ENCODE data around the gene TAF11.
"Not testable (repeated sequence)": the region's sequence is repeated elsewhere in the genome, so short reads cannot be mapped to it uniquely, and the experiment has no call there.

TAF11 gene

GRCh38 chr6:34901930-34902329 is 14.1 kb upstream of the TAF11 start:
- no peak for DNase-seq

DNA sequence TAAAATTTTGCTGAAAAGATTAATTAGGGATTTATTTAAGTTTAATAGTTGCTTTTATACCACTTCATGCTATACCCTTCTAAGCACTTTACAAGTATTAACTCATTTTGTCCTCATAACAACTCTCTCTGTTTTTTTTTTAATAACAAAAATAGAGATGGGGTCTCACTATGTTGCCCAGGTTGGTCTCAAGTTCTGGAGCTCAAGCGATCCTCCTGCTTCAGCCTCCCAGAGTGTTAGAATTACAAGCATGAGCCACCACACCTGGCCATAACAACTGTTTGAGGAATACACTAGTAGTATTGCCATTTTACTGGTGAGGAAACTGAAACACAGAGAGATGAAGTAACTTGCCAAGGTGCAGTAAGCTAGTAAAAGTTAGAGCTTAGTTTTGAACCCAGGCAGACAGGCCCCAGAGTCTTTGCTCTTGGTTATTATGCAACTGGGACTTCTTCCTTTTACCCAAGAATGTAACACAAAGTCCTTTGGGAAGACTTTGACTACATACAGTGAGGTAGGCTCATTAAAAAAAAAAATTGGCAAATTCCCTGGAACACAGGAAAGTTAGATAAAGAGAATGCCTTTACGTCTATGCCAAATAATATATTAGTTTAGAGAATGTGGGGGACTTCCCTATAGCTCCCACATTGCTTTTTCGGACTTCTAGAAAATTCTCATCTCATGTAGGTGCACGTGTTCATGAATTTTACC is 12.6 kb upstream of the TAF11 start:
- no peak for DNase-seq

DNA sequence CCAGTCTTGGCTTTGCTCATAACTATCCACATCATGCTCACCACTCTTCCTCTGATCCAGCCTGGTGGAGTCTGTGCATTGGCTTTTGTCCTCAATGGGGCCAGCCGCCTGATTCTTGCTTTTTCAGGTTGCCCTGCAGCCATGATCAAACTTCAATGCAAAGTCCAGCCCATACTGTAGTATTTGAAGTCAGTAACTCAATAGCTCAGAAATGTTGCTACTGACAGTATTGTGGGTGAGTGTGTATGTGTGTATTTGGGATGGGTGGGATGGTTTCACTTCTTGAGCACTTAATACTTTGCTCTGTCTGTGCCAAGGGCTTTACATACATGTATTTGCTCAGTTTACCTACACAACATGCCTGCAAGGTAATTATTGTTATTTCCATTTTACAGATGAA is 11.9 kb upstream of the TAF11 start:
- DNase-seq, result not testable (repeated sequence)

DNA sequence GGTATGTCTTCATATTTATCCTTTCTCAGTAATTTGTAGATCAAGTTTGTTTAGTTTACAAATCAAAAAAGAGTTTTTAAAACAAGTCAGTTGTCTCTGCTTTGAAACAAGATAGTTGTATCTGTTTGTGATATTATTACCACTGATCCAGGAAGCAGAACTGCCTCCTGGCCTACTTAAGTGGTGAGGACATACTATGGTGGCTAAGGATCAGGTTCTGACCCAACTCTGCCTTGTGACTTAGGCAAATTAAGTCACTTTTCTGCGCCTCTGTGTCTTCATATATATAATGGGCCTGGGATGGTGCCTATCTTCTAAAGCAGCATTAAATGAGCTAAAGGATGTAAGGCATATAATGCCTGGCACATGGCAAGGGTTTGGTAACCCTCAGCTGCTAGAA is 9.9 kb upstream of the TAF11 start:
- DNase-seq, result no peak

DNA sequence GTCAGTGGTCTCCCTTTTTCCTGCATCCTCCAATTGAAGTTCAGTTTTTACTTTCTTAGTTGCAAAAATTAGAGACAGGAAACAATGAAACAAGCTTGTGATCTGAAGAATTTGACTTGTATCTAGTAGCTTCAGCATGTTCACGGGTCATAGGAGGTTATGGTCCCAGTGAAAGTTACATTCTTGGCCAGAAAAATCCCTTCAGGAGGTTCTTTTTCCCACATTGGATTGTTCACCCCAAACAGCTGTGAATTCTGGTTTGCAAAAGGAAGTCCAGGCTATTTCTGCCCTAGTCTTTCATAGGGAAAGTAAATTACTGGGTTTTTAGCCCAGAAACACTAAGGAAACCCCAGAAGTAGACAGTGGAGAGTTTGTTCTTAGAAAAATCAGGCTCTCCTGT is 9.3 kb upstream of the TAF11 start:
- DNase-seq, result no peak

- no peak for DNase-seq
These were observed 6.9 kb upstream of the TAF11 start for GRCh38 chr6:34894693-34895092.

- DNase-seq, result no peak
These were observed 3.5 kb upstream of the TAF11 start for GRCh38 chr6:34891296-34891695.

DNA sequence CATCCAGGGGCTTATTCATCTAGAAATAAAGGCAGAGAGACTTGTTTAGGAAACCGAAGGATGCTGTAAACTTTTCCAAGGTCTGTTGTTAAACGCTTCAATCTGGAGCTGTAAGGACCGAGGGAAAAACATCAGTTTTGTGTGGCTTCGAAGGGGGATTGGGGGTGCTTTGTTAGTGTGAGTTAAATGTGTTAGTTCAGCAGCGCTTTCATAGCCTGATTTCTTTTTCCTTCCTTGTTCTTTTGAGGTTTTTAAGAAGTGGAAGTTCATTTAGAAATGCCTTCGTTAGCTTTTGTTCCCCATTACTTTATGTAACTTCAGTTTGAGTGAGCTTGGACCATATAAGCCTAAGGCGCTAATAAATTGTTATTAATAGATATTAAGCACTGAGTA is 2.7 kb upstream of the TAF11 start:
- DNase-seq, result no peak

DNA sequence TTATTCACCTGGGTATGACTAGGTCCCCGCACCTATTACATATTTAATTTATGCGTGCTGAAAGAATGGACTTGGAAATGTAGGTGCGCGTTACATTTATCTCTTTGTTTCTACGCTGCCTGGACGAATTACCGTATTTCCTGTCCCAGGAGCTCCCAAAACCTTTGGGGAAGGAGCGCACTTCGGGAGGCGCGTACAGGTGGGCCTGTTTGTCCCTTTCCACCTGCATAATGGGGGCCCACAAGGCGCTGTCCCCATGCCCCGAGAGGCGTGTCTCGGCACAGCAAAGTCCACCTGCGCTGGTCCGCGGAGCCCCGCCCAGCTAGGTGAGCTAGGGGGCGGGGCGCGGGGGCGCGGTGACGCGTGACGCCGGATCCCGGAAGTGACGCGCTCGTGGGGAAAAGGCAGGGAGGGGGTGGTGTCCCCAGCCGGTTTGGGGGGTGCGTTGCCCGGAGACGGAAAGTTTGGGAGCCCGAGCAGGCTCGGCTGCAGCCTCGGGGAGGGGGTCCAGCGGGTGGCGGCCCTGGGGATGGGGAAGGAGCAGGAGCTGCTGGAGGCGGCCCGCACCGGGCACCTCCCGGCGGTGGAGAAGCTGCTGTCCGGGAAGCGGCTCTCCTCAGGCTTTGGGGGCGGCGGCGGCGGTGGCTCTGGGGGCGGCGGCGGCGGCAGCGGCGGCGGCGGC is 1.2 kb upstream of the TAF11 start, which contains the start of gene ANKS1A:
Gene ANKS1A (plus strand): TSS at position 382 of the 682 bp plus-strand sequence. CDS start 148 bp downstream, at position 530.
- DNase-seq, result peak; percentile 87 to 91 (median 88)

GRCh38 chr6:34888514-34888856 is 643 bp upstream of the TAF11 start:
- DNase-seq, result no peak

DNA sequence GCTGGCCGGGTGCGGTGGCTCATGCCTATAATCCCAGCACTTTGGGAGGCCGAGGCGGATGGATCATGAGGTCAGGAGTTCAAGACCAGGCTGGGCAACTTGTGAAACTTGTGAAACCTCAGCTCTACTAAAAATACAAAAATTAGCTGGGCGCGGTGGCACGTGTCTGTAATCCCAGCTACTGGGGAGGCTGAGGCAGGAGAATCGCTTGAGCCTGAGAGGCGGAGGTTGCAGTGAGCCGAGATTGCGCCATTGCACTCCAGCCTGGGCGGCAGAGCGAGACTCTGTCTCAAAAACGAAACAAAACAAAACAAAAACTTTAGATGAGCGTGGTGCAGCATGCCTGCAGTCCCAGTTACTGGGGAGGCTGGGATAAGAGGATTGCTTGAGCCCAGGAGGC is 2.0 kb downstream of the TAF11 start:
- not testable (repeated sequence) for DNase-seq

DNA sequence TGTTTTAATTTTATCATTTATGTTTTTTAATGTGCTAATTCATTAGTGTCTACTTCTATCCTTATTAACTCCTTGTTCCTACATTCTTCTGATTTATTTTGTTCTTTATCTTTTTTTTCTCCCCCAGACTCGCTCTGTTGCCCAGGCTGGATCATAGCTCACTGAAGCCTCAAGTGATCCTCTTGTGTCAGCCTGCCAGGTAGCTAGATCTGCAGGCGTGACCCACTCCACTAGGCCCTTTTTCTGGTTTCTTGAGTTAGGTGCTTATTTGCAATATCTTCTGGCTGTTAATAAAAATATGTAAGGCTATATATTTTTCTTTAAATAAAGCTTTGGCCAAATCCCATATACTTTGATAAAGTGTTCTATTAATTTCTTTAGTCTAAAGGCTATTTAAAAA is 2.8 kb downstream of the TAF11 start:
- DNase-seq, result no peak

DNA sequence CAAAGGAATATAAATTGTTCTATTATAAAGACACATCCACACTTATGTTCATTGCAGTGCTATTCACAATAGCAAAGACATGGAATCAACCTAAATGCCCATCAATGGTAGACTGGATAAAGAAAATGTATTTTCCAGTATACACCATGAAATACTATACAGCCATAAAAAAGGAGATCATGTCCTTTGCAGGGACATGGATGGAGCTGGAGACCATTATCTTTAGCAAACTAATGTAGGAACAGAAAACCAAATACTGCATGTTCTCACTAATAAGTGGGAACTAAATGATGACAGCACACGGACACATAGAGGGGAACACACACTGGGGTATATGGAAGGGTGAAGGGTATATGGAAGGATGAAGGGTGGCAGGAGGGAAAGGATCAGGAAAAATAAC is 3.8 kb downstream of the TAF11 start:
- DNase-seq, result not testable (repeated sequence)

DNA sequence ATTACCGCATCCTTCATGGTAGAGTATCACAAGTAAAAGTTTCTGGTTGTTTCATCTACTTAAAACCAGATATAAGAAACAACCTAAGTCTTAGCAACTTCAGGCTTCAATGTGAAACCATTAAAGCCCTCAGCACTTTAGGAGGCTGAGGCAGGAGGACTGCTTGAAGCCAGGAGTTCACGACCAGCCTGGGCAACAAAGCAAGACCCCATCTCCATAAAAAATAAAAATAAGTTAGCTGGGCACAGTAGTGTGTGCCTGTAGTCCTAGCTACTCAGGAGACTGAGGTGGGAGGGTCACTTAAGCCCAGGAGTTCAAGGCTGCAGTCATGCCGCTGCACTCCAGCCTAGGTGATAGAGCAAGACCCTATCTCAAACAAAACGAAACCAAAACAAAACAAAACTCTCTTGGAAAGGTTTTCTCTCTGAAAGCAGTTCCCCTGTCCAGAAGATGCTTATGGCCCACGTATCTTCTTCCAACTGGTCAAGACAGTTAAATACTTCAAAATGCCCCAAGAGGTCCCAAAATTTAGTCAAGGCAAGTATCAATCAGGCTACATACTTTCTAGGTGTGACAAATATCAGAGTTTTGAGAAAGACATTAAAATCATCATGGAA is 9.9 kb downstream of the TAF11 start:
- peak in 1 of 3 experiments; percentile 2 for DNase-seq

DNA sequence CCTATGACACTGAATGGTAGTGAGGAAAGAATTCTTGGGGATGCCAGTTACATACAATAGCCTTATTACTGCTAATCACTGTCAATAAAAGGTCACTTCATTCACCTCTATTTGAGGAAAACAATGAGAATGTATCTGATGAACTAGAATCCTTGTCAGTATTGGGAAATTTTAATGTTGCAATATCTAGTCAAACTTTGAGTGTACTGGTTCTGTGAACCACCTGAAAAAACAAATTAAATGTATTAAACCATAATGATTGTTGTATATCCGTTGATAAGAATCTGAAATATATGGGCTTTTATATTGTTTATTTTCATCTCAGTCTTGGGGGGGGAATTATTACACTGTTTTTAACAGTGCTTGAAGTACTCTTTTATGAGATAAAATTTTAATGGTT is 10.6 kb downstream of the TAF11 start:
- no peak for DNase-seq

- no peak for DNase-seq
These were observed 11.4 kb downstream of the TAF11 start for GRCh38 chr6:34876472-34876871.

- no peak for DNase-seq
These were observed 12.3 kb downstream of the TAF11 start for GRCh38 chr6:34875292-34876213.

GRCh38 chr6:34872332-34872731 is 15.5 kb downstream of the TAF11 start:
- DNase-seq, result no peak

DNA sequence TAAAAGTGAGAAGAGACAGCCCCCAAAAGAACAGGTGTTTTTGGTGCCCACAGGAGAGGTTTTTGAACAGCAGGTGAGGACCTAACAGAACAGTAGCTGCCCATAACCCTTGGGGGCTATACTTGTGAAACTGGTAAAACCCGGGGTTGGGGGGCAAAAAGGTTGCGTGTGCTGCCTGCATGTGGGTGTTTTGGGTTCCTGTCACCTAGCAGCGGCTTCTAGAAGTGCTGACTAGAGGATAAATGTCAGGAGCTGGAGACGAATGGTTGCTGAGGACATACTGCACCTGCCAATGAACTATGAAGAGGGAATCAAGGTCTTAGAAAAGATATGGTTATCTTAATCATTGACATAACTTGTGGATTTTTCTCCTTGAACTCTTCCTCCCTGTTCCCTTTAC is 16.0 kb downstream of the TAF11 start:
- no peak for DNase-seq

DNA sequence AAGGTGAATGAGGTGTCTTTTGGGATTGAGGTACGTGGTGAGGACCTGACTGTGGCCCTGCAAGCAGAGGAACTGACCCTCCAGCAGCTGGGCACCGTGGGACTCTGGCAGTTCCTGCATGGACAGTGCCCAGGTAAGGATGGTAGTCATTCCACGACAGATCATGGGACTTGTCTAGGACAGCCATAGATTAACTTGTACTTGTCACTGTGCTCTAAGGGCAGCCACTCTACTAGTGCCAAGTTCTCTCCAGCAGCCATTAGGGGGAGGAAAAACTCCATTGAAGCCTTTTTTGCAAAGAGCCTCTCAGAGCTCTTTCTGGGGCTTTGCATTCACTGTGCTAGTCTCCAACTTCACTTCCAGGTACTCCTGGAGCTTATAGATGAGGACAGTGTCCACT is 20.4 kb downstream of the TAF11 start:
- peak in 1 of 3 experiments; percentile 3 for DNase-seq

DNA sequence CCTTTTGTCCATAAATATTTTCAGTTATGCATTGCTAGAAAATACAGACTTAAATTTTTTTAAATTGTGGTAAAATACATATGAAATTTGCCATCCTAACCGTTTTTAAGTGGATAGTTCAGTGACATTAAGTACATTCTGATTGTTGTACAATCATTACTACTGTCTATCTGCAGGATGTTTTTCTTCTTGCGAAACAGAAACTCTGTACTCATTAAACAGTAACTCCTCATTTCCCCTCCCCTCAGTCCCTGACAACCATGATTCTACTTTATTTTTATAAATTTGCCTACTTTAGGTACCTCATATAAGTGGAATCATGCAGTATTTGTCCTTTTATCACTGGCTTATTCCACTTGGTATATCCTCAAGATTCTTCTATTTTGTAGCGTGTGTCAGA is 21.3 kb downstream of the TAF11 start:
- no peak for DNase-seq

- DNase-seq, result no peak
These were observed 22.7 kb downstream of the TAF11 start for GRCh38 chr6:34865107-34865506.

- DNase-seq, result no peak
These were observed 23.8 kb downstream of the TAF11 start for GRCh38 chr6:34864007-34864406.
